Smooth muscle cell of the brain vasculature (primary cell): Measurements from ENCODE around the gene ATP6V1F.

Experiments used
- DNase-seq: peaks from one replicate; pipeline ENCODE4 v3.0.0-alpha.2; 2012; ENCODE audit warnings: low read depth, low spot score

Gene ATP6V1F

GRCh38 chr7:128848289-128849155 lies 14.1 kb upstream of the ATP6V1F start:
- no peak for DNase-seq

- DNase-seq: no peak
Observed at GRCh38 chr7:128849156-128849515, 13.5 kb upstream of the ATP6V1F start.

- DNase-seq: no peak
Observed at GRCh38 chr7:128849804-128850490, 12.7 kb upstream of the ATP6V1F start.

- no peak for DNase-seq
Observed at GRCh38 chr7:128852537-128853254, 10.0 kb upstream of the ATP6V1F start.

DNA sequence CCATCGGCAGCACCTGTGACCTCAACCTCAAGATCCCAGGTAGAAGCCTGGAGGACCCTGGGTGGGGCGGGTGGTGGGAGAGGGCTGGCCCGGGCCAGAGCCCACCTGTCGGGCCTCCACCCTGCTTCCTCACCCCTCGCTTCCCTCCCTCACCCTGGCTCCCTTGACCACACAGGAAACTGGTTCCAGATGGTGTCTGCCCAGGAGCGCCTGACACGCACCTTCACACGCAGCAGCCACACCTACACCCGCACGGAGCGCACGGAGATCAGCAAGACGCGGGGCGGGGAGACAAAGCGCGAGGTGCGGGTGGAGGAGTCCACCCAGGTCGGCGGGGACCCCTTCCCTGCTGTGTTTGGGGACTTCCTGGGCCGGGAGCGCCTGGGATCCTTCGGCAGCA lies 8.9 kb upstream of the ATP6V1F start:
- DNase-seq: no peak

GRCh38 chr7:128854396-128854795 lies 8.3 kb upstream of the ATP6V1F start:
- DNase-seq: no peak

DNA sequence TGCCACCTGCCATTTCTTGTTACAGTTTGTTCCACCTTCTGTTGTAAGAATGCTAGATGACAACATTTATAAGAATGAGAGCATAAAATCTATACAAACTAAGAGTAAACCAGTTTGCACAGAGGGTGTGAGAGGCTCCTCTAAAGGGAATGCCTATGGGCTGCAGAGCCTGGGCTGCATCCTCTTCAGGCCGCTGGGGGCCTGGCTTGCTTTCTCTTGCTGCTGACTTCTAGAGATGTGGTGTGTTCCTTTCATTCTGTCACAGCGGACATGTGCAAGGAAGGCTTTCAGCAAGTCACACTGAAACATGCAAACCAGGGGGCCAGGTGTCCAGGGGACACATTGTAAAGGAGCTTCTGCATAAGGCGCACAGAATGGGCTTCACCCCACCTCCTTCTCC lies 7.1 kb upstream of the ATP6V1F start:
- DNase-seq: no peak

GRCh38 chr7:128856001-128856718 lies 6.5 kb upstream of the ATP6V1F start:
- no peak for DNase-seq

DNA sequence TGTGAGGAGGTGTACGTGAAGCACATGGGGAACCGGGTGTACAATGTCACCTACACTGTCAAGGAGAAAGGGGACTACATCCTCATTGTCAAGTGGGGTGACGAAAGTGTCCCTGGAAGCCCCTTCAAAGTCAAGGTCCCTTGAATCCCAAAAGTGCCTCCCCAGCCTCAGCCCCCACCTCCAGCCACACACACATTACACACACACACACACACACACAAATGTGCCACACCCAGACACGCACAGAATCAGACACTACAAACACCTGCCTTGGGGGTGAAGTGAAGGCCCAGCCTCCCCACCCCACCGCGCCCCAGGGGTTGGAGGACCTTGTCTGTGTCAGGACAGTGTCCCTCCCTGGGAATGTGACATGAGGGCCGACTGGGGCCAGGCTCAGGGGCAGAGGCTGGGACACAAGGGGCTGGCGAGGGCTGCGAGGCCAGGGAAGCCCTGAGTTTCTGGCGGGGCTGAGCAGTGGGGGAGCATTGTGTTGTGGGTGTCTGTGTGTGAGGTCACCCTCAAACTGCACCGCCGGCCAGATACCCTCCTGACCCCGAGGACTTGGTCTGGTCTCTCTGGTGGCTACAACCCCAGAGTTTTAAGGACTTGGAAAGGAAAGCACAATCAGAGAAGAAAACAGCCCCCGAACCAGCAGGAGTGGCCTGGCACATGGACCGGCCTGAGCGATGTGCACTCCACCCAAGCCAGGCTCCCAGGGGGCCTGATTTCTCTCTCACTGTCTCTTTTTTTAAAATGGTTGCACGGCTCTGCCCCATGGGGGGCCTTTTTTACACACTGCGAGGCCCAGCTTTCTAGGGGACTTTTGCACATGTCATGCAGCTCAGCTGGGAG lies 4.0 kb upstream of the ATP6V1F start:
- no peak for DNase-seq

GRCh38 chr7:128859232-128860157 lies 3.2 kb upstream of the ATP6V1F start:
- peak; percentile 50 for DNase-seq

DNA sequence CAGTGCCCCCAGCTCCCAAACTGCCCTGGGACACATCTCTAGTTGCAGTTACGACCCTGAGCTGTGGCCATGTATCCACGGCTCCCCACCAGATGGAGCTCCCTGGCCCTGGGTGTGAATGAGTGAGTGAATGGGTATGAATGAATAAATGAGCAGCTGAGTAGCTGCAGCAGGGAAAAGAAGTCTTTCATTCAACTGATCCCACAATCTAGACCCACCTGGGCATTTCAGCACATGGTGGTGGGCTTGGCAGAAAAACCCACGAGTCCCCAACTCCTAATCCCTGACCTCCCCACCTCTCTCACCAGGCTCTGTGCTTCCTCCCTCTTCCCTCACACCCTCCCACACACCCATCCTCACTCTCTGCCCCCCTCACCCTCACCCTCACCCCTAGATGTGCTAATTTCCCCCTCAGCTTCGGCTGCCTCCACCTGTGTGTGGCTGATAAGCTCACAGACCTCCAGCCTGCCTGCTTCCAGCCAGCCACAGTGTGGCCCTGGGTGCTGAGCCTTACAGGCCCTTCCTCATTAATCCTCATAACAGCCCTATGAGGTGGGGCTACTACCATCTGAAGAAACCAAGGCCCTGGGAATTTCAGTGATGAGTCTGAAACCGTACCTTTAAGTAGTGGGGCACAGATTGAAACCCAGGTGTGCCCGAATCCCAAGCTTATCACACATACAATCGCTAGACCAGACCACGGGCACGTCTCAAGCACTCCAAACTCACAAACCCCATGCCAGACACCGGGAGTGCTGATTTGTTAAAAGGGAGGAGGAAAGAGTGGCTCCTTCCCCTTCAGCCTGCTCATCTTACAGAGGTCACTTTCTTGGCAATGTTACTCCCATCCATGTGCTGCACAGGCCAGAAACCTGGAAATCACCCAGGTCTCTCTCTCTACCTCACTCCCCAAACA lies 2.2 kb upstream of the ATP6V1F start:
- DNase-seq: no peak

GRCh38 chr7:128861957-128862570 lies 592 bp upstream of the ATP6V1F start:
- DNase-seq: no peak

DNA sequence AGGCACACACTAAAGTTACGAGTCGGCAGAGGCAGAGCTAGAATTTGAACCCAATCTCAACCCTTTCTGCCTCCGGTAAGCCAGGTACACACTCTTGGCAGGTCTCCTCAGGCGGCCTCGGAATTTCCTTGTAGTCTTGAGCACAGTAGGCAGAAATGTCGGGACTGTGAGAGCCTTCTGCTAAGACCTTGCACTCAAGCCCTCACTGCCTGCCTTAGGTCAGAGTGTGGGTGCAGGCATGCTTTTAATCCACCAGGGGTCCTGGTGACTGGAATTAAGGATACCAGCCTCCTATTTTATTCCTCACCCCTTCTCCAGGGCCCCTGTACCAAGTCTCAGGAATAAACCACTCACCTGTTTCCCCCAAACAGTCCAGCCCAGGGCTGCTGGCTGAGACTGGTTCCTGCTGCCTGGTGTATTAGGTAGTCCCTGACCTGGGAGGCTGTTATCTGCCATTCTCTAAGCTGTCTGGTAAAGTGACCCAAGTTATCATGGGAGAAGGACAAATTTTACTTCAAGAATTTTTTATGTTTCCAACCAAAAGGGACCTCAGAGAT lies 855 bp downstream of the ATP6V1F start:
- DNase-seq: no peak

DNA sequence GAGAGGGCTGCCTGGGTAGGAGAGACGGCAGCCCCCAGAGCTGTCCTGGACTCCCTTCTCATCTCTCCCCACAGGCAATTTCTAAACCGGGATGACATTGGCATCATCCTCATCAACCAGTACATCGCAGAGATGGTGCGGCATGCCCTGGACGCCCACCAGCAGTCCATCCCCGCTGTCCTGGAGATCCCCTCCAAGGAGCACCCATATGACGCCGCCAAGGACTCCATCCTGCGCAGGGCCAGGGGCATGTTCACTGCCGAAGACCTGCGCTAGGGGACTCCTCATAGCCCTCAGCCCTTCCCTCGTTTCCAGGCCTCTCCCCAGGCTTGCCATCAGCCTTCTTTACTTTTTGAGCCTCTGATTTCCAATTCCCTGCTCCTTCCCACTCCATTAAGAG lies 2.6 kb downstream of the ATP6V1F start:
- DNase-seq: no peak

- no peak for DNase-seq
Observed at GRCh38 chr7:128865996-128866877, 3.6 kb downstream of the ATP6V1F start.

GRCh38 chr7:128867241-128867640 lies 4.6 kb downstream of the ATP6V1F start:
- DNase-seq: no peak
